ENCODE data around the gene SRSF1.

DNA sequence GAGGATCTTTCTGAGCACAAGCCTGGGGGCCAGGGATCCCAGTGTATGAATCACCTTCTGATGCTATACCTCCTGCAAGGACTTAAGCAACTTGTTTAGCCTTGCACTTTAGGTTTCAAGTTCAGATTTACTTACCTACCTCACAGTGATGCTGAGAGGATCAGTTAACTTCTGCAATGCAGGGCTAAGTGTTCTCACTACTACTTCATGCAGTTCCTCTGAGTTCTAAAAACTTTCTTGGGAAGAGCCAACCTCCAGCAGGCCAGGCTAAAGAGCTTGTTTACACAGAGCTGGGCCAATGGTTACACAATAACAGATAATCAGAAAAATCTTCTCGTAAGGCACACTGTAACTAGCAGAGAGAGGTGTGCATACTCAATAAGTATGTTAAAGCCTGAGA is 32.0 kb downstream of the SRSF1 start:
- no peak for TF ChIP-seq CTCF (IDR thresholded peaks at IDR 0.05 in 8 of 11, conservative IDR thresholded peaks at IDR 0.05 in 3 of 11)
- no peak for TF ChIP-seq POLR2AphosphoS5 (IDR thresholded peaks at IDR 0.05)
